PC-3 (cell line): ENCODE measurements around the gene CHRNA4. TPM values are rescaled to one million over a fixed set of nuclear protein-coding genes. Genes with fewer than 3 reads are reported as not detected.
"Not testable (repeated sequence)": the region's sequence is repeated elsewhere in the genome, so short reads cannot be mapped to it uniquely, and the experiment has no call there.

Experiments used
- ATAC-seq: fragments of 200-7000 bp; cut with Tn5 transposase; 2 replicates; pipeline ENCODE4 v1.9.1; 2020; ENCODE audit warnings: mild to moderate bottlenecking, moderate library complexity
- BruUV-seq: library from RNA; stranded (reverse); fragments of 400-500 nt; replicated peaks from 2 replicates; lab custom pipeline; 2021; lab: Mats Ljungman, UMichigan
- CTCF ChIA-PET: fragments of 300-600 bp; sonication (Branson Sonifier 250); formaldehyde crosslinking; loops from one replicate; lab custom pipeline; 2022; ENCODE audit warnings: antibody characterized with exemption; lab: Charles Lee
- POLR2A ChIA-PET: fragments of 300-600 bp; sonication (Branson Sonifier 250); formaldehyde crosslinking; loops from one replicate; lab custom pipeline; 2022; ENCODE audit warnings: antibody characterized with exemption; ENCODE audit not compliant: unreplicated experiment; lab: Charles Lee
- DNase-seq: peaks from one replicate; pipeline ENCODE4 v3.0.0-alpha.2; 2015
- H2AFZ ChIP-seq: fragments of 300-600 bp; sonication (generic); 2 replicates; pipeline ENCODE4 v1.6.0; 2016; ENCODE audit warnings: antibody characterized with exemption, low read length
- H3F3A ChIP-seq: fragments of 300-600 bp; sonication (generic); one replicate; pipeline ENCODE4 v1.6.0; 2017; ENCODE audit warnings: antibody characterized with exemption, low read length, control low read depth, mild to moderate bottlenecking; ENCODE audit not compliant: unreplicated experiment
- H3K27ac ChIP-seq: fragments of 300-600 bp; sonication (generic); 2 replicates; pipeline ENCODE4 v1.5.1; 2016; ENCODE audit warnings: mild to moderate bottlenecking, low read length
- H3K27me3 ChIP-seq: fragments of 300-600 bp; sonication (generic); 2 replicates; pipeline ENCODE4 v1.6.1; 2016; ENCODE audit warnings: low read length, mixed read lengths
- H3K36me3 ChIP-seq: fragments of 300-600 bp; sonication (generic); 2 replicates; pipeline ENCODE4 v1.6.1; 2016; ENCODE audit warnings: low read depth, mixed run types, low read length, mixed read lengths
- H3K4me1 ChIP-seq: fragments of 300-600 bp; sonication (generic); 2 replicates; pipeline ENCODE4 v1.5.1; 2016; ENCODE audit warnings: low read length; ENCODE audit not compliant: insufficient read depth
- H3K4me2 ChIP-seq: fragments of 300-600 bp; sonication (generic); 2 replicates; pipeline ENCODE4 v1.6.0; 2016; ENCODE audit warnings: low read length
- H3K4me3 ChIP-seq: fragments of 300-600 bp; sonication (generic); 2 replicates; pipeline ENCODE4 v1.5.1; 2016; ENCODE audit warnings: mild to moderate bottlenecking, low read length, mixed read lengths
- H3K79me2 ChIP-seq: fragments of 300-600 bp; sonication (generic); 2 replicates; pipeline ENCODE4 v1.6.1; 2017; ENCODE audit warnings: low read length, mixed read lengths
- H3K9ac ChIP-seq: fragments of 300-600 bp; sonication (generic); 2 replicates; pipeline ENCODE4 v1.6.0; 2016; ENCODE audit warnings: mild to moderate bottlenecking, low read length
- H3K9me2 ChIP-seq: fragments of 300-600 bp; sonication (generic); replicated peaks from 2 replicates; pipeline ENCODE4 v1.6.1; 2016; ENCODE audit warnings: mixed run types, low read length, mixed read lengths
- H3K9me3 ChIP-seq: fragments of 300-600 bp; sonication (generic); 2 replicates; pipeline ENCODE4 v1.6.1; 2016; ENCODE audit warnings: low read length, mixed read lengths
- H4K20me1 ChIP-seq: fragments of 300-600 bp; sonication (generic); 2 replicates; pipeline ENCODE4 v1.6.1; 2016; ENCODE audit warnings: low read length, mixed read lengths
- CTCF ChIP-seq: fragments of 300-600 bp; sonication (generic); conservative IDR thresholded peaks from 2 replicates; pipeline ENCODE4 v1.5.1; 2017; ENCODE audit warnings: antibody characterized with exemption, low read depth, mild to moderate bottlenecking, low read length
- EZH2 ChIP-seq: fragments of 300-600 bp; sonication (generic); IDR thresholded peaks from one replicate; pipeline ENCODE4 v1.6.1; 2017; ENCODE audit warnings: antibody characterized with exemption, mild to moderate bottlenecking, low read length; ENCODE audit not compliant: unreplicated experiment
- EZH2phosphoT487 ChIP-seq: fragments of 300-600 bp; sonication (generic); IDR thresholded peaks from 2 replicates; pipeline ENCODE4 v1.6.1; 2018; ENCODE audit warnings: mild to moderate bottlenecking, antibody characterized with exemption, low read length, borderline replicate concordance
- intact Hi-C: fragments of 100-400 bp; cut with micrococcal nuclease; formaldehyde crosslinking; loops from 2 replicates; pipeline ENCODE4 v1.9.0; 2023
- total RNA-seq: library from RNA; depleted of rRNA; stranded (reverse); fragments of >200 nt; gene quantifications from 2 replicates; pipeline ENCODE4 v1.2.3, GENCODE V29; 2014

The CHRNA4 gene
- total RNA-seq, 1 experiment from 2014 or later = not detected

- Histone ChIP-seq H3K9me2 (no peaks in the 10 kb centered on the region), H3K79me2 (no peaks in the 10 kb centered on the region), H2AFZ (no peak overlapping the region), H3K36me3 (no peaks in the 10 kb centered on the region), H3K4me1 (no peaks in the 10 kb centered on the region), H3F3A (no peaks in the 10 kb centered on the region), H3K9me3 (no peaks in the 10 kb centered on the region), H3K27ac (no peak overlapping the region), H4K20me1 (no peaks in the 10 kb centered on the region), H3K27me3 (peaks cover 52% of the 10 kb centered on the region), H3K4me2 (no peak overlapping the region), H3K4me3 (no peak overlapping the region), H3K9ac (no peak overlapping the region)
- no TSS peak for BruUV-seq
- DNase-seq = no peak
- CTCF ChIA-PET = no interaction called here
- ATAC-seq = no peak
- POLR2A ChIA-PET = no interaction called here
- TF ChIP-seq CTCF (no peak), EZH2phosphoT487 (no peak), EZH2 (no peak)
- intact Hi-C loops = no loop called here
These were observed 23.2 kb downstream of the CHRNA4 start for GRCh38 chr20:63337786-63338420.

- BruUV-seq = no TSS peak
- ChIA-PET CTCF (no interaction called here), POLR2A (no interaction called here)
- no peaks in the 10 kb centered on the region for H3K36me3 ChIP-seq
- no peak overlapping the region for H3K4me3 ChIP-seq
- DNase-seq = no peak
- no peaks in the 10 kb centered on the region for H3K9me2 ChIP-seq
- ATAC-seq = no peak
- H3K4me1 ChIP-seq = peaks cover 7% of the 10 kb centered on the region; the same call in 1 of the 2 replicates
- TF ChIP-seq CTCF (no peak), EZH2 (no peak), EZH2phosphoT487 (no peak)
- H3F3A ChIP-seq = no peaks in the 10 kb centered on the region
- no peaks in the 10 kb centered on the region for H4K20me1 ChIP-seq
- no peaks in the 10 kb centered on the region for H3K79me2 ChIP-seq
- H2AFZ ChIP-seq = no peak overlapping the region
- no peak overlapping the region for H3K4me2 ChIP-seq
- H3K27me3 ChIP-seq = peaks cover 36% of the 10 kb centered on the region
- intact Hi-C loops = no loop called here
- H3K9ac ChIP-seq = no peak overlapping the region
- no peak overlapping the region for H3K27ac ChIP-seq
- no peaks in the 10 kb centered on the region for H3K9me3 ChIP-seq
These were observed 24.9 kb downstream of the CHRNA4 start for GRCh38 chr20:63336232-63336752.

- Histone ChIP-seq H4K20me1 (no peaks in the 10 kb centered on the region), H3F3A (no peaks in the 10 kb centered on the region), H3K36me3 (no peaks in the 10 kb centered on the region), H3K79me2 (no peaks in the 10 kb centered on the region), H3K9me2 (no peaks in the 10 kb centered on the region), H3K9me3 (no peaks in the 10 kb centered on the region), H3K4me3 (no peak overlapping the region), H3K27me3 (peaks cover 30% of the 10 kb centered on the region), H2AFZ (no peak overlapping the region), H3K4me1 (peaks cover 10% of the 10 kb centered on the region; the same call in 1 of the 2 replicates), H3K4me2 (no peak overlapping the region), H3K9ac (no peak overlapping the region), H3K27ac (no peak overlapping the region)
- ATAC-seq (no peak), DNase-seq (no peak)
- no TSS peak for BruUV-seq
- intact Hi-C loops = no loop called here
- TF ChIP-seq EZH2phosphoT487 (no peak), CTCF (no peak), EZH2 (no peak)
- POLR2A ChIA-PET = no interaction called here
- CTCF ChIA-PET = no interaction called here
These were observed 25.4 kb downstream of the CHRNA4 start for GRCh38 chr20:63335711-63336110.

- H3K9me2 ChIP-seq, intact Hi-C loops, H3K4me3 ChIP-seq, ATAC-seq, H3K27ac ChIP-seq, H3K9me3 ChIP-seq, H3K36me3 ChIP-seq, H3K79me2 ChIP-seq, H4K20me1 ChIP-seq, POLR2A ChIA-PET, H2AFZ ChIP-seq, DNase-seq, CTCF ChIA-PET, H3K9ac ChIP-seq, H3F3A ChIP-seq, BruUV-seq, H3K4me2 ChIP-seq: not testable (repeated sequence)
- Histone ChIP-seq H3K27me3 (peaks cover 28% of the 10 kb centered on the region), H3K4me1 (peaks cover 10% of the 10 kb centered on the region; the same call in 1 of the 2 replicates)
These were observed 26.1 kb downstream of the CHRNA4 start for GRCh38 chr20:63335060-63335459.
